IPS DF 4.7 (cell line): Measurements from ENCODE around the gene RGS17.
"Not testable (repeated sequence)": the region's sequence is repeated elsewhere in the genome, so short reads cannot be mapped to it uniquely, and the experiment has no call there.

Source experiments
- DNase-seq: peaks from one replicate; pipeline ENCODE4 v3.0.0-alpha.2; 2013; ENCODE audit warnings: low spot score; ENCODE audit errors: extremely low read depth

RGS17 gene

DNA sequence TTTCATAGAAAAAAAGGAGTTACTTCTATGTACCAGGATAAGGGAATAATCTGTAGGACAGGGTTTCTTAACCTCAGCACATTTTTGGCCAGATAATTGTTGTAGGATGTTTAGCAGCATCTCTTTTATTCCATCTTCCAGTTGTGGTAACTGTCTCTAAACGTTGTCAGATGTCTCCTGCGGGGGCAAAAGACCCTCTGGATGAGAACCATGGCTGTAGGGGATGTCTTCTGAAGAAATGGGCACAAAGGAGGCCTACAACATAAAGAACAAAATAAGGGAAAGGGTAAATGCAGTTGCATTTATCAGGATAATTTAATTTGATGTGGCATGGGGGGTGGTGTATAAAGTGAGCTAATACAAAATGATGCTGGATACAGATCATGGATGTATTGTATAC, 144.1 kb downstream of the RGS17 start:
- no peak for DNase-seq

DNA sequence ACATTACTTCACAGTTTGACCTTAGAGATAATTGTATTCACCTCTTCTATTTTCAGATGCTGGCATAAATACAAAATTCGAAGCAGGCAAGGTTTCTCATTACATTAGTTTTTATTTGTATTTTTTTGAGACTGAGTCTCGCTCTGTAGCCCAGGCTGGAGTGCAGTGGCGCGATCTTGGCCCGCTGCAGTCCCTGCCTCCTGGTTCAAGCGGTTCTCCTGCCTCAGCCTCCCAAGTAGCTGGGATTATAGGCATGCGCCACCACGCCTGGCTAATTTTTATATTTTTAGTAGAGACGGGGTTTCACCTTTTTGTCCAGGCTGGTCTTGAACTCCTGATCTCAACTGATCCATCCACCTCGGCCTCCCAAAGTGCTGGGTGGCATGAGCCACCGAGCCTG, 145.8 kb downstream of the RGS17 start:
- not testable (repeated sequence) for DNase-seq

GRCh38 chr6:152984513-152984872, 146.6 kb downstream of the RGS17 start:
- DNase-seq, result no peak

GRCh38 chr6:152983637-152984512, 147.2 kb downstream of the RGS17 start:
- no peak for DNase-seq

DNA sequence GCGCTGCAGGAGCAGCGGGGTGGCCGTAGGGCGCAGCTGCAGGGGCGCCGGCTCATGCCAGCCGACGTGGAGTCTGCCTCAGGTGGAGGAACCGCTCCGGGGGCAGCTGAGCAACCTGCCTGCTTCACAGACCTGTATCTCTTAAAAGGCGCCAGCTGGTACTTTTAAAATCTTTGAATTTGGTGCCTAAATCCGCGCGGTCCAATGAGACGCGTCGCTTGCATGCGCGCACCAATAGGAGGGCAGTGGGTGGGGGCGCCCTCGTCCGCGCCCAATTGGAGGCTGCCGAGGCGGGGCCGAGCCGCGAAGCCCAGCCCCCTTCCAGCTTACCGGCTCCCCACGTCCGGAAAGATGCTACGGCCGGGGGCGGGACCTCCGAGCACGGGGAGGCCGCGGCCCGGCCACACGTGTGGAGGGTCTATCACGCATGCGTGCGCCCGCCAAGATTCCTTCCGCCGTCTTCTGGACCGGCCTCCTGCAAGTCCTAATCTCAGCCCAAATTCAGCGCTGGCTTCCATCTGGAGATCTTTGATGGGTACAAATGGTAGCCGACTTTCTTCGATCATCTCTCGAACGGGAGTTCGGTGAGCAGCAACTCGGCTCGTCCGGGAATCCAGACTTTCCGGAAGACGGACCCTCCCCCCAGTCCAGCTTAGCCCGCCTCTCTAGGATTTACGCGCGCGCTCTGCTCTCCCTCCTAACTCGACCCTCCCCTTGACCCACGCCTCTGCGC, 148.0 kb downstream of the RGS17 start, which contains the start of gene FBXO5:
TSS of gene FBXO5 (minus strand) at position 138 of the 733 bp plus-strand sequence. CDS start at position 56, 82 bp downstream.
- peak; percentile 62 for DNase-seq

- DNase-seq, result no peak
These were observed 148.8 kb downstream of the RGS17 start for GRCh38 chr6:152981989-152982903.

DNA sequence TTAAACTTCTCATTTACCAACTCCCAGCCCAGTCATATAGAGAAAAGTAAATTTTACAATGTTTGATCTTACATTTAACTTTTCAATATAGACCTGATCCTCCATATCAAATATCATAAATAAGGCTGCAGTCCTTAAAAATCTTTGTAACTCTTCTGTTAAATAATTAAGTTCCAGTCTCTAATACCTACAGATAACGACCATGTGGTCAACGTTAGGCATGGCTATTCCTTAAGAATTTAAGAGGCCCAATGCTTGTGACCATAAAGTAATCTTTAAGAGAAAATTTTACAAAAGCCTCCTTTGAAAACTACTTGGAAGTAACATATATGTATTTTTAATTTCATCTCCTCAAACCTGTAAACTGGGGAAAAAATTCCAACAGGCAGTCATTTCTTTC, 149.9 kb downstream of the RGS17 start:
- DNase-seq, result no peak

GRCh38 chr6:152980656-152981055, 150.4 kb downstream of the RGS17 start:
- DNase-seq, result no peak

- DNase-seq, result no peak
These were observed 152.0 kb downstream of the RGS17 start for GRCh38 chr6:152979116-152979515.

DNA sequence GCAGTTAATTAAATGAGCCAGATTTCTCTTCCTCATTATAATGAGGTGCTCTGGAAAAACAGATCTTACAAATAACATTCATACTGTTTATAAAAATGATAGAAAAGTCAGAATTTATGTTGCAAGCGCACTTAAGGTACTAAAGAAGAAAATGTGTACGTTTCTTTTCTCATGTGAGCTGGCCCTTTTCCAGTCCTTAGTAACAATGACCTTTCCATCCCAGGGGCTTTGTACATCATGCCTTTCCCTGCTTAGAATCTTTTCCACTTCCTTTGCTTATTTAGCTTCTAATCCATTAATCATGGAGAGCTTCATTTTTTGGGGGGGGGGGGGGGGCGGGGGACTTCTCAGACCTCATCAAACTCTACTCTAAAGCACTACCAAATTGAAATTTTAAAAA, 153.0 kb downstream of the RGS17 start:
- DNase-seq, result no peak

- no peak for DNase-seq
These were observed 153.5 kb downstream of the RGS17 start for GRCh38 chr6:152977556-152977955.

DNA sequence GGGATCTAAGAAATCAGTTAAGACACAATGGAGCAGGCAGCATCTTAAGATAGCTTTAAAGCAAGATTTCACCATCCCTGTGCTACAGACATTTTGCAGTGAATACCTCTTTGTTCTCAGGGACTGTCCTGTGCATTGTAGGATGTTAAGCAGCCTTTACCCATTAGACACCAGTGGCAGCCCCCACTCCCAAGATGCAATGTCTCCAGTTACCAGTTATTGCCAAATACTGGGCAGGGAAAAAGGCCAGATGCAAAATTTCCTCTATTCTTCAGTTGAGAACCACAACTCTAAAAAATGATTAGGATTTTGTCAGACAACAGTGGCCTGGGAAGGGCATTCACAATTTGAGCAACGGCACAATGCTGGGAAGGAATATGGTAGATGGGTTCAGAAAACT, 154.3 kb downstream of the RGS17 start:
- DNase-seq, result no peak

DNA sequence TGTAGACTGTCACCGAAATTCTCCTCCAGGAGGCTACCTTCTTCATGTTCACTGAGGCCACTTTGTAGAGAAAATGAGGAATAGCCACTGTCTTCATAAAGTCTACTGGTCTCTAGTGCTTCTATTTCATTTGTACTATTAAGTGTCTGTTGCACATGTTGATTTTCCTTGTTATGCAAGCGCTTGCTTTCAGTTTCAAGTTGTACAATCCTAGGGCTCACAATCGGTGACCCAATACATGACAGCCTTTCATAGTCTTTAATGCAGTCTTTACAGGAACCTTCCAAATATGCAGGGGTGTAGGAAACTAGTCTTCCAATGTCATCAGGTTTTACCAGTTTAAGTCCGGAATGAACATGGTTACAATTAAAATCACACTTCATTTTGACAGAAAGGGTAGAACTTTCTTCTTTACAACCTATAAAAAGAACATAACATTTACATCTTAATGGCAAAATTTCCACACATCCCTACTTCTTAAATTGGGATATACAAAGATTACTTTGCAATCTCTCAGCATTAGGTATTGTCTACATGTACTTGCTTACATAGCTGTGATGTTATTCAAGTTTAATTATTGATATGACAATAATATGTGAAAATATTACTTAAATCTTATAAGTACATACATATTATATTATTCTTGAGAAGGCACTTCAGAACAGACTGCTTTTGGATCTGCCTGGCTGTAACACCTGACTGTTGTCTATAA, 155.7 kb downstream of the RGS17 start:
- no peak for DNase-seq

DNA sequence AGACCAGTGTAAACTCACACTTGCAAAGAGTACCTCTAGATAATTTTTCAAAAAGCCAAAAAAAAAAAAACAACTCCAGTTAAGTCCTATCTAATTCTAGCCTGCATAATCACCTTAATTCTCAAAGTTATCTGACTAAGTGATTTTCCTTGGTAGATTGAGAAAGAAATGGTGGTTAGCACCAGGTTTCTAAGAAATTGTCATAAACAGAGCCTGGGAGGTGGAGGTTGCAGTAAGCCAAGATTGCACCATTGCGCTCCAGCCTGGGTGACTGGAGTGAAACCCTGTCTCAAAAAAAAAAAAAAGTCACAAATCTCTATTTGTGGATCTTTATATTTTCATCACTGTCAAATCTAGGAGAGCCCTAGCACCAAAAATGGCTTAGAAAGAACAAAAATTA, 157.2 kb downstream of the RGS17 start:
- DNase-seq, result no peak

DNA sequence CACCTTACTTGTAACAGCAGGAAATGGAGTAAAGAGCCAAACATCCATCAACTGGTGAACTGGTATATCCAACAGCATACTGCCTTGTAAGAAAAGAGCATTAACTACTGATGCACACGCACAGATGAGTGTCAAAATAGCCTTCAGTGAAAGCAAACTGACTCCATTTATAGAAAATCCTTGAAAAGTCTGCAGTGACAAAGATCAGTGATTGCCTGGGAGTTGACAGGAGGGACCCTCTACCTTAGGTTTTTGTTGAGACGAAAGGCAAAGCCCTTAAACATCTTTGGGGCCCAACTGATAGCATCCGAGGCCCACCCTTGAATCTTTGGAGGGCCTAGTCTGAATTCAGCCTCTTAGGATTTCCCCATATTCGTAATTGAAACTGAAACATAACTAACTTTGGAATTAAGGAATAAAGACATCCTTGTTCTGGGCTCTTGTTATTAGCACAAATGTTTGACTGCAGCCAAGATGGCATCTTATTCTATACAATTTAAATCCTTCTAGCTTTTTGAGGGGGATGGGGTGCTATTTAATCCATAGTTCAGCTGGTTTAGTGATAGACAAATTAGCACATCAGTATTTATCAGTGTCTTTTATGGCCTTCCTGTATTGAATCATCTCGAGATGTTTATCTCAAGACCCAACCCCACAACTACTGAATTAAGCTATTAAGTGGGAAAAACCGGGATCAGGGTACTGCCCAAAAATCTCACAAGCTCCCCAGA, 161.2 kb downstream of the RGS17 start:
- DNase-seq, result no peak

GRCh38 chr6:152966168-152966894, 164.8 kb downstream of the RGS17 start:
- DNase-seq, result not testable (repeated sequence)

GRCh38 chr6:152959333-152959732, 171.7 kb downstream of the RGS17 start:
- DNase-seq, result no peak

GRCh38 chr6:152957796-152958195, 173.3 kb downstream of the RGS17 start:
- DNase-seq, result no peak
